ENCODE data around the gene ADAMTSL2. TPM values are rescaled to one million over a fixed set of nuclear protein-coding genes. Genes with fewer than 3 reads are reported as not detected.

ADAMTSL2 gene
- total RNA-seq, 1 donor from 2014 or later = 0.65 TPM

DNA sequence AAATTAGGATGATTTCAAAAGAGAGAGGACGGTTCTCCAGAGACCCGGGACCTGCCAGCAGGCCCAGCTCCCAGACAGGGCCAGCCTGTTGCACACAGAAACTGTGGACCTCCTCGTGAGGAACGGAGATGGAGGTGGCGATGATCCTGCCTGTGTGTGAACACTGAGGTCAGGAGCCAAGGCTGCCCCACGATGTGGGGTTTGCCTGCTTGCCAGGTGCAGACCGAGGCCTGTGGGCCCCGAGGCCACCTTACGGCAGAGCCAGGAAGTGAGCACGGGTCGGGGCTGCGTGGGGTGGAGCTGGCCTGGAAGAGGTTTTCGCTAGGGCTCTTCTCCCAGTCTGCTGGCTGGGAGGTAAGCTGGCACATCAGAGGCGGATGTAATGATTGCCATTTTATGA lies 70.4 kb downstream of the ADAMTSL2 start:
- peaks cover 57% of the 10 kb centered on the region for H3K27me3 Mint-ChIP-seq
- no peak overlapping the region for H3K27ac Mint-ChIP-seq
- H3K4me1 Mint-ChIP-seq (ENCODE audit: unreplicated experiment) = no peaks in the 10 kb centered on the region
- H3K9me3 Mint-ChIP-seq = no peaks in the 10 kb centered on the region
- no peaks in the 10 kb centered on the region for H3K36me3 Mint-ChIP-seq
- TF ChIP-seq, protein P1, sequence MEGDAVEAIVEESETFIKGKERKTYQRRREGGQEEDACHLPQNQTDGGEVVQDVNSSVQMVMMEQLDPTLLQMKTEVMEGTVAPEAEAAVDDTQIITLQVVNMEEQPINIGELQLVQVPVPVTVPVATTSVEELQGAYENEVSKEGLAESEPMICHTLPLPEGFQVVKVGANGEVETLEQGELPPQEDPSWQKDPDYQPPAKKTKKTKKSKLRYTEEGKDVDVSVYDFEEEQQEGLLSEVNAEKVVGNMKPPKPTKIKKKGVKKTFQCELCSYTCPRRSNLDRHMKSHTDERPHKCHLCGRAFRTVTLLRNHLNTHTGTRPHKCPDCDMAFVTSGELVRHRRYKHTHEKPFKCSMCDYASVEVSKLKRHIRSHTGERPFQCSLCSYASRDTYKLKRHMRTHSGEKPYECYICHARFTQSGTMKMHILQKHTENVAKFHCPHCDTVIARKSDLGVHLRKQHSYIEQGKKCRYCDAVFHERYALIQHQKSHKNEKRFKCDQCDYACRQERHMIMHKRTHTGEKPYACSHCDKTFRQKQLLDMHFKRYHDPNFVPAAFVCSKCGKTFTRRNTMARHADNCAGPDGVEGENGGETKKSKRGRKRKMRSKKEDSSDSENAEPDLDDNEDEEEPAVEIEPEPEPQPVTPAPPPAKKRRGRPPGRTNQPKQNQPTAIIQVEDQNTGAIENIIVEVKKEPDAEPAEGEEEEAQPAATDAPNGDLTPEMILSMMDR (conservative IDR thresholded peaks at IDR 0.05) = no peak
- H3K4me3 Mint-ChIP-seq = no peak overlapping the region
- no peak for DNase-seq (ENCODE audit: extremely low spot score, unreplicated experiment)

DNA sequence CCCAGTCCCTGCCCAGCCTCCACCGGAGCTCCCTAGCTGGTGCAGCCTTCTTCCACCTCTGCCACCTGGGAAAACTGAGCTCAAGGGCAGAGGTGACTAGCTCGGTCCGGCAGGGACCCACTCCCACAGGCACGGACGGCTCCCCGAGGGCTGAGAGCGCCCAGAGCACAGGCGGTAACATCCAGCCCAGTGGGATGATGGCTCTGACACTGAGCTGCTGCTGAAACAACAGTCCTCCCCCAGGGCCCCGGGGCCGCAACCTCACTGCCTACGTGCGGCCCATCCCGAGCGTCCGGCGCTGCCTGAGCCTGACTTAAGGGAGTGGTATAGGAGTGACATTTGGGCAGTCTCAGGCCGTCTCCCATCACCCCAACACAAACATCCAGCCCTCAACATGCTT lies 70.9 kb downstream of the ADAMTSL2 start:
- Mint-ChIP-seq H3K36me3 (no peaks in the 10 kb centered on the region), H3K4me1 (ENCODE audit: unreplicated experiment) (no peaks in the 10 kb centered on the region), H3K9me3 (no peaks in the 10 kb centered on the region), H3K4me3 (no peak overlapping the region), H3K27ac (no peak overlapping the region), H3K27me3 (peaks cover 62% of the 10 kb centered on the region)
- DNase-seq (ENCODE audit: extremely low spot score, unreplicated experiment) = no peak
- TF ChIP-seq, protein P1 (conservative IDR thresholded peaks at IDR 0.05) = no peak

DNA sequence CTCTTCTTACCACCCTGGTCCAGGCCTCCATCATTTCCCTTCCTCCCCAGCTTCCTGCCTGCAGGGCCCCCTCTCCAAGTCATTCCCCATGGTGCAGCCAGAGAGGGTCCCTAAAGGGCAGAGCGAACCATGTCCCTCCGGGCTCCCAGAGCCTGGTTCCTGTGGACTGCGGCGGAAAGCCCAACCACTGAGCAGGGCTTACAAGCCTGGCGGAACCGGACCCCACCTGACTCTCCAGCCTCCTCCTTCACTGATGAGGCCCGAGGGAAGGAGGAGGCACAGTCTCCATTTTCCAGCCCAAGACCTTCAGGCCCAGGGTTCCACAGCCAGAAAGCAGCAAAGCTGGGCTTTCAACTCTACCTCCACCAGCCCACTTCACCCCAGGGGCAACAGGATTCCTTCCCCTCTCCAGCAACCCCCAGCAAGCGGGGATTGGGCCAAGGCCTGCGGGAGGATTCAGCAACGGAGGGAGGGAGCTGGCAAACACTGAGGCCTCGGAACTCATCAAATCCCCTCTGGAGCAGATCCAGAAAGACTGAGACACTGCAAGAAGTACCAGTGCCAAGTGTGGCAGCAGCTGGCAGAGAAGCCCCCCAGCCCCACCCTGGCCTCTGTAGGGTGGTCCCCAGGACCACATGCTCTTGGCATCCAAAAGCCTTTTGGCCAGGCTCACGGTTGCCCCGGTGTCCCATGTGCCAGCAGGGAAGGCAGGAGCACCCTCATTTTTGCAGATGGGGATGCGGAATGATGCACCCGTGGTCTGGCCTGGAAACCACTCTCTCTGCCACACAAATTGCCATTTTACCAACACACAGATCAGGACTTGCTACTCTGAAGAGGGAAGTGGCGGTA lies 71.6 kb downstream of the ADAMTSL2 start:
- Mint-ChIP-seq H3K27me3 (peaks cover 69% of the 10 kb centered on the region), H3K27ac (no peak overlapping the region), H3K4me1 (ENCODE audit: unreplicated experiment) (no peaks in the 10 kb centered on the region), H3K4me3 (no peak overlapping the region), H3K9me3 (no peaks in the 10 kb centered on the region), H3K36me3 (no peaks in the 10 kb centered on the region)
- no peak for DNase-seq (ENCODE audit: extremely low spot score, unreplicated experiment)
- TF ChIP-seq, protein P1 (conservative IDR thresholded peaks at IDR 0.05) = no peak

DNA sequence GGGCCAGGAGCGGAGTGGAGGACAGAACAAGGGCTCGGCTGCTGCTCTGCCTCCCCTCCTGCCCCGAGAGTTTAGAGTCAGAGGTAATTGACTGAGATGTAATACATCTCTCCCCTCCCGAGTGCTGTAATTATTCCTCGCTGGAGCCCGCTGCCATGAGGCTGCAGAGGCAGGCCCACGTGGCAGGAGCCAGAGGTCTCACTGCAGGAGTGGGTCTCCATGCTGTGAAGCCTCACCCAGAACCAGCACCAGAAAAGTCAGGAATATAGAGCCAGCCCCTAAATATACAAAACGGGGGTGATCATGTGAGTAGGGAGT lies 72.2 kb downstream of the ADAMTSL2 start:
- H3K9me3 Mint-ChIP-seq = no peaks in the 10 kb centered on the region
- H3K27ac Mint-ChIP-seq = no peak overlapping the region
- H3K4me1 Mint-ChIP-seq (ENCODE audit: unreplicated experiment) = no peaks in the 10 kb centered on the region
- H3K36me3 Mint-ChIP-seq = no peaks in the 10 kb centered on the region
- no peak for DNase-seq (ENCODE audit: extremely low spot score, unreplicated experiment)
- H3K27me3 Mint-ChIP-seq = peaks cover 75% of the 10 kb centered on the region
- TF ChIP-seq, protein P1 (conservative IDR thresholded peaks at IDR 0.05) = no peak
- H3K4me3 Mint-ChIP-seq = no peak overlapping the region

DNA sequence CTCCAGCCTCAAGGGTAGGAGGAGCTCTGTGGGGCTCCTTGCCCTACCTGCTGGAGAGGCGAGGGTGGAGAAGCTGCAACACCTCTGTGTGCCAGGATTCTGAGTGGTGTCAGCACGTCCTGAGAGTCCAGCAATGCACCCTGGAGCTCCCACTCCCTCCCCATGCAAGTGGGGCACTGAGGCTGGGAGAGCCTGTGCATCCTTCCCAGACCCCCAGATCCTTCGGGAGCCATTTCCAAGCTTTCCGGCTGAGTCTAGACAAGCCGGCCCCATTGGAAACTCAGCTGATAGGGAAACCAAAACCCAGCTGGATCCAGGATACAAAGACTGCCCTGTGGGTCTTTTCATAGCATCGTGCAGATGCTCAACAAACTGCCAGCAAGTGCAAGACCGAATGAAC lies 72.9 kb downstream of the ADAMTSL2 start:
- TF ChIP-seq, protein P1 (conservative IDR thresholded peaks at IDR 0.05) = no peak
- Mint-ChIP-seq H3K27me3 (peaks cover 78% of the 10 kb centered on the region), H3K27ac (no peak overlapping the region), H3K4me1 (ENCODE audit: unreplicated experiment) (no peaks in the 10 kb centered on the region), H3K36me3 (no peaks in the 10 kb centered on the region), H3K4me3 (no peak overlapping the region), H3K9me3 (no peaks in the 10 kb centered on the region)
- no peak for DNase-seq (ENCODE audit: extremely low spot score, unreplicated experiment)
